AG10803 (cell line): ENCODE measurements around the gene IPO11.

Experiments used
- DNase-seq: peaks from one replicate; pipeline ENCODE4 v3.0.0; 2010; ENCODE audit warnings: low read depth
- H3K4me3 ChIP-seq: 2 replicates; pipeline ENCODE4 v1.5.1; 2011; ENCODE audit warnings: mild to moderate bottlenecking, low read length, control low read depth
- TF ChIP-seq, protein P1 (sequence below): conservative IDR thresholded peaks from 2 replicates; pipeline ENCODE4 v1.5.1; 2011; ENCODE audit warnings: mild to moderate bottlenecking, low read length, control low read depth, inconsistent platforms

IPO11 gene

GRCh38 chr5:62596096-62596495 is 183.5 kb downstream of the IPO11 start:
- TF ChIP-seq, protein P1, sequence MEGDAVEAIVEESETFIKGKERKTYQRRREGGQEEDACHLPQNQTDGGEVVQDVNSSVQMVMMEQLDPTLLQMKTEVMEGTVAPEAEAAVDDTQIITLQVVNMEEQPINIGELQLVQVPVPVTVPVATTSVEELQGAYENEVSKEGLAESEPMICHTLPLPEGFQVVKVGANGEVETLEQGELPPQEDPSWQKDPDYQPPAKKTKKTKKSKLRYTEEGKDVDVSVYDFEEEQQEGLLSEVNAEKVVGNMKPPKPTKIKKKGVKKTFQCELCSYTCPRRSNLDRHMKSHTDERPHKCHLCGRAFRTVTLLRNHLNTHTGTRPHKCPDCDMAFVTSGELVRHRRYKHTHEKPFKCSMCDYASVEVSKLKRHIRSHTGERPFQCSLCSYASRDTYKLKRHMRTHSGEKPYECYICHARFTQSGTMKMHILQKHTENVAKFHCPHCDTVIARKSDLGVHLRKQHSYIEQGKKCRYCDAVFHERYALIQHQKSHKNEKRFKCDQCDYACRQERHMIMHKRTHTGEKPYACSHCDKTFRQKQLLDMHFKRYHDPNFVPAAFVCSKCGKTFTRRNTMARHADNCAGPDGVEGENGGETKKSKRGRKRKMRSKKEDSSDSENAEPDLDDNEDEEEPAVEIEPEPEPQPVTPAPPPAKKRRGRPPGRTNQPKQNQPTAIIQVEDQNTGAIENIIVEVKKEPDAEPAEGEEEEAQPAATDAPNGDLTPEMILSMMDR, result no peak
- DNase-seq, result peak; percentile 43
- no peak overlapping the region for H3K4me3 ChIP-seq

DNA sequence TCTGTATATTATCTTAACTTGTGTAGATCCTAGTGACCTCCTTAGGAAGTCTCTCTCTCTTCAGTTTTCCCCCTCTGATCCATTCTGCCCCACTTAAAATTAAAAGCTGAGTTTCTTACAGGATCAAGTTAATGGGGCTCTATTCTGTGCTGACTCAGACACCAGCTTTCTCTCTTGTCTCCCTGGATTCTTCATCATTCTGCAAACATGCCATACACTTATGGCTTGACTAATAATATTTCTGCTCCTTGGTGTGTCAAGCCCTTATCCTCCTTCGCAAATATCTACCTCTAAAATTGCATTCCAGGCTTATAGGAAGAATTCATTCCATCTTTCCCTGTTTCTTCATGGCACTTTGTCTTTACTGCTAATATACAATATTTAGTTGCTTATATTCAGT is 184.1 kb downstream of the IPO11 start:
- DNase-seq, result no peak
- TF ChIP-seq, protein P1, result no peak
- H3K4me3 ChIP-seq, result no peak overlapping the region

- no peak overlapping the region for H3K4me3 ChIP-seq
- no peak for DNase-seq
- TF ChIP-seq, protein P1, result no peak
Observed at GRCh38 chr5:62597314-62597713, 184.8 kb downstream of the IPO11 start.

DNA sequence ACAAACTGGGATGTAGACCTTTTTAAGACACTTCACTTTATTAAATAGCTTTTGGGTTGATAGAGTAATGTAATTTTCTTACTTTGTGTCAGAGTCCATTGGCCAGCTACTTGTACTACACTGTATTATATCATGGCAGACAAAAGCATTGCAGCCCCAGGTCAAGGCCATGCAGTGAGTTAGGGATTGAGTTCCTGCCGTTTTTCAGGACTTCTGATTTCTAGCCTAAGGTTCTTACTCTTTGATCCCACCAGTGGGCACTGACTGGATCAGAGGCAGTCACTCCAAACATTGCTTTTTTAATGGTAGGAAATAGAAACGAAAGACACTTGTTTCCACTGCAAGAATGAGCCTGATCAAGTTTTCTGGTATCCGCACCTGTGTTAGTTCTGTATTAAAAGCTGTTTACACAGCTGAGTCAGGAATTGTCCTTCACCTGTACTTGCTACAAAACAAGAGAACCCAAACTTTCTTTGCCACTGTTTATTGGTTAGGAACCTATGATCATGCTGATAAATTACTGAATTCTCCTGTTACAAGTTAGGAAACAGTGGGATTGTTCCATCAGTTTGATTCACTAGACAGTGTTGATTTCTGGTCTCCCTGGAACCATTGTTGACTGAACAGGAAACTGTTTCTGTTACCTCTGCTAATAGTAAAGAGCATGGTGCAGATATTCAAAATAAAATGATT is 188.1 kb downstream of the IPO11 start:
- TF ChIP-seq, protein P1, result no peak
- no peak overlapping the region for H3K4me3 ChIP-seq
- no peak for DNase-seq

DNA sequence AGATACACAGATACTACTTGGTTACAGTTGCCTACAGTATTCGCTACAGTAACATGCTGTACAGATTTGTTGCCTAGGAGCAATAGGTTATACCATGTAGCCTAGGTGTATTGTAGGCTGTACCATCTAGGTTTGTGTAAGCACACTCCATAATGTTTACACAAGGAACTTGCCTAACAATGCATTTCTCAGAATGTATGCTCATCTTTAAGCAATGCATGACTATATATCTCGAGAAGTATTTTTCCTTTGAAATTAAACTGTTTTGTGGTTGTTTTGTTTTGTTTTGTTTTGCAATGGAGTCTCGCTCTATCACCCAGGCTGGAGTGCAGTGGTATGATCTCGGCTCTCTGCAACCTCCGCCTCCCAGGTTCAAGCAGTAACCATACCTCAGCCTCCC is 191.4 kb downstream of the IPO11 start:
- no peak for DNase-seq
- no peak overlapping the region for H3K4me3 ChIP-seq
- TF ChIP-seq, protein P1, result no peak

GRCh38 chr5:62605638-62606037 is 193.1 kb downstream of the IPO11 start:
- DNase-seq, result no peak
- H3K4me3 ChIP-seq, result no peak overlapping the region
- TF ChIP-seq, protein P1, result no peak

GRCh38 chr5:62606878-62607277 is 194.3 kb downstream of the IPO11 start:
- TF ChIP-seq, protein P1, result no peak
- peak; percentile 33 for DNase-seq
- H3K4me3 ChIP-seq, result no peak overlapping the region
